ENCODE measurements around the gene HDAC3.
A peak's percentile ranks its signal among the peaks of the same experiment; 100 is the strongest.

DNA sequence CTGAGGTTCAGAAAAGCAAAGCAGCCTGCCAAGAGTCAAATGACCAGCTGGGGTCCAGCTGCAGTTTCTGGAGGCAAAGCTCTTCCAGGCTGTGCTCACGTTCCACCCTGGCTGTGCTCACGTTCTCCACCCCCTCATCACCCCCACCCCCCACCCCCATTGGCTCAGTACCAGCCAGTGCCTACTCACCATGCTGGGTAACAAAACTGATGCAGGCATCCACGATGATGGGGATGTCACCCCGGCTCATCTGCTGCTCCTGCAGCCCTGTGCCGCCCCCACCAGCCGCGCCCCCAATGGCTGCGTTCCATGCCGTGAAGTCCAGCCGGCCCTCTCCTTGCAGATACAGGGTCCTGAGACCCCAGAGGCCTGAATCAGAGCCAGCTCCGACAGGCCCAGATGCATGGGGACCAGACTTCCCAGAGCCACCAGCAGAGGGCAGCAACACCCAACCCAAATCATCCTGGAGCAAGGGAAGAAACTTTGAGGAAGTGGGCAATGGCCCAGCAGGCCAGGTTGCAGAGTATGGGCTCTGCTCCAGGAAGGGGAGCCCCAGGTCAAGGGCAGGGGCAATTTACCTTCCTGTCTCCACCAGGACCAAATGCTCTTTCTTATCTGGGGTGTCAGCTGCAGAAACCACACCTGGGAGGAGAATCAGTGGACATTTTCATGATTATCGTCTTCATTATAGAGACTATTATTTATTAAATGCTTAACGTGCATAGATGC, 28.2 kb upstream of the HDAC3 start:
- no peak; the same call in 1 of the 2 replicates for TF ChIP-seq NFIC (IDR thresholded peaks at IDR 0.05; ENCODE audit: borderline replicate concordance)
- TF ChIP-seq, protein P1, sequence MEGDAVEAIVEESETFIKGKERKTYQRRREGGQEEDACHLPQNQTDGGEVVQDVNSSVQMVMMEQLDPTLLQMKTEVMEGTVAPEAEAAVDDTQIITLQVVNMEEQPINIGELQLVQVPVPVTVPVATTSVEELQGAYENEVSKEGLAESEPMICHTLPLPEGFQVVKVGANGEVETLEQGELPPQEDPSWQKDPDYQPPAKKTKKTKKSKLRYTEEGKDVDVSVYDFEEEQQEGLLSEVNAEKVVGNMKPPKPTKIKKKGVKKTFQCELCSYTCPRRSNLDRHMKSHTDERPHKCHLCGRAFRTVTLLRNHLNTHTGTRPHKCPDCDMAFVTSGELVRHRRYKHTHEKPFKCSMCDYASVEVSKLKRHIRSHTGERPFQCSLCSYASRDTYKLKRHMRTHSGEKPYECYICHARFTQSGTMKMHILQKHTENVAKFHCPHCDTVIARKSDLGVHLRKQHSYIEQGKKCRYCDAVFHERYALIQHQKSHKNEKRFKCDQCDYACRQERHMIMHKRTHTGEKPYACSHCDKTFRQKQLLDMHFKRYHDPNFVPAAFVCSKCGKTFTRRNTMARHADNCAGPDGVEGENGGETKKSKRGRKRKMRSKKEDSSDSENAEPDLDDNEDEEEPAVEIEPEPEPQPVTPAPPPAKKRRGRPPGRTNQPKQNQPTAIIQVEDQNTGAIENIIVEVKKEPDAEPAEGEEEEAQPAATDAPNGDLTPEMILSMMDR (IDR thresholded peaks at IDR 0.05), result peak; percentile 89
- no peak for TF ChIP-seq SIN3A (IDR thresholded peaks at IDR 0.05; ENCODE audit: borderline replicate concordance, low read depth, low read length)
- TF ChIP-seq YY1 (IDR thresholded peaks at IDR 0.05; ENCODE audit: low read depth), result no peak
- TF ChIP-seq, protein P2, sequence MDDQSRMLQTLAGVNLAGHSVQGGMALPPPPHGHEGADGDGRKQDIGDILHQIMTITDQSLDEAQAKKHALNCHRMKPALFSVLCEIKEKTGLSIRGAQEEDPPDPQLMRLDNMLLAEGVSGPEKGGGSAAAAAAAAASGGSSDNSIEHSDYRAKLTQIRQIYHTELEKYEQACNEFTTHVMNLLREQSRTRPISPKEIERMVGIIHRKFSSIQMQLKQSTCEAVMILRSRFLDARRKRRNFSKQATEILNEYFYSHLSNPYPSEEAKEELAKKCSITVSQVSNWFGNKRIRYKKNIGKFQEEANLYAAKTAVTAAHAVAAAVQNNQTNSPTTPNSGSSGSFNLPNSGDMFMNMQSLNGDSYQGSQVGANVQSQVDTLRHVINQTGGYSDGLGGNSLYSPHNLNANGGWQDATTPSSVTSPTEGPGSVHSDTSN (IDR thresholded peaks at IDR 0.05), result no peak
- TF ChIP-seq, protein P3, sequence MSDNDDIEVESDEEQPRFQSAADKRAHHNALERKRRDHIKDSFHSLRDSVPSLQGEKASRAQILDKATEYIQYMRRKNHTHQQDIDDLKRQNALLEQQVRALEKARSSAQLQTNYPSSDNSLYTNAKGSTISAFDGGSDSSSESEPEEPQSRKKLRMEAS (IDR thresholded peaks at IDR 0.05; ENCODE audit: low read depth), result no peak
- TF ChIP-seq, protein P4, sequence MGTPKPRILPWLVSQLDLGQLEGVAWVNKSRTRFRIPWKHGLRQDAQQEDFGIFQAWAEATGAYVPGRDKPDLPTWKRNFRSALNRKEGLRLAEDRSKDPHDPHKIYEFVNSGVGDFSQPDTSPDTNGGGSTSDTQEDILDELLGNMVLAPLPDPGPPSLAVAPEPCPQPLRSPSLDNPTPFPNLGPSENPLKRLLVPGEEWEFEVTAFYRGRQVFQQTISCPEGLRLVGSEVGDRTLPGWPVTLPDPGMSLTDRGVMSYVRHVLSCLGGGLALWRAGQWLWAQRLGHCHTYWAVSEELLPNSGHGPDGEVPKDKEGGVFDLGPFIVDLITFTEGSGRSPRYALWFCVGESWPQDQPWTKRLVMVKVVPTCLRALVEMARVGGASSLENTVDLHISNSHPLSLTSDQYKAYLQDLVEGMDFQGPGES (IDR thresholded peaks at IDR 0.05; ENCODE audit: low read depth, low read length), result no peak
- TF ChIP-seq EZH2phosphoT487 (IDR thresholded peaks at IDR 0.05; ENCODE audit: borderline replicate concordance, low read depth), result no peak
- TF ChIP-seq, protein P5, sequence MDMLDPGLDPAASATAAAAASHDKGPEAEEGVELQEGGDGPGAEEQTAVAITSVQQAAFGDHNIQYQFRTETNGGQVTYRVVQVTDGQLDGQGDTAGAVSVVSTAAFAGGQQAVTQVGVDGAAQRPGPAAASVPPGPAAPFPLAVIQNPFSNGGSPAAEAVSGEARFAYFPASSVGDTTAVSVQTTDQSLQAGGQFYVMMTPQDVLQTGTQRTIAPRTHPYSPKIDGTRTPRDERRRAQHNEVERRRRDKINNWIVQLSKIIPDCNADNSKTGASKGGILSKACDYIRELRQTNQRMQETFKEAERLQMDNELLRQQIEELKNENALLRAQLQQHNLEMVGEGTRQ (IDR thresholded peaks at IDR 0.05; ENCODE audit: borderline replicate concordance, low read depth, low read length), result no peak
- TF ChIP-seq, protein P6, sequence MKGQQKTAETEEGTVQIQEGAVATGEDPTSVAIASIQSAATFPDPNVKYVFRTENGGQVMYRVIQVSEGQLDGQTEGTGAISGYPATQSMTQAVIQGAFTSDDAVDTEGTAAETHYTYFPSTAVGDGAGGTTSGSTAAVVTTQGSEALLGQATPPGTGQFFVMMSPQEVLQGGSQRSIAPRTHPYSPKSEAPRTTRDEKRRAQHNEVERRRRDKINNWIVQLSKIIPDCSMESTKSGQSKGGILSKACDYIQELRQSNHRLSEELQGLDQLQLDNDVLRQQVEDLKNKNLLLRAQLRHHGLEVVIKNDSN (IDR thresholded peaks at IDR 0.05; ENCODE audit: borderline replicate concordance, low read depth), result no peak
- no peak for TF ChIP-seq POLR2AphosphoS5 (IDR thresholded peaks at IDR 0.05; ENCODE audit: low read depth, low read length)
- TF ChIP-seq, protein P7, sequence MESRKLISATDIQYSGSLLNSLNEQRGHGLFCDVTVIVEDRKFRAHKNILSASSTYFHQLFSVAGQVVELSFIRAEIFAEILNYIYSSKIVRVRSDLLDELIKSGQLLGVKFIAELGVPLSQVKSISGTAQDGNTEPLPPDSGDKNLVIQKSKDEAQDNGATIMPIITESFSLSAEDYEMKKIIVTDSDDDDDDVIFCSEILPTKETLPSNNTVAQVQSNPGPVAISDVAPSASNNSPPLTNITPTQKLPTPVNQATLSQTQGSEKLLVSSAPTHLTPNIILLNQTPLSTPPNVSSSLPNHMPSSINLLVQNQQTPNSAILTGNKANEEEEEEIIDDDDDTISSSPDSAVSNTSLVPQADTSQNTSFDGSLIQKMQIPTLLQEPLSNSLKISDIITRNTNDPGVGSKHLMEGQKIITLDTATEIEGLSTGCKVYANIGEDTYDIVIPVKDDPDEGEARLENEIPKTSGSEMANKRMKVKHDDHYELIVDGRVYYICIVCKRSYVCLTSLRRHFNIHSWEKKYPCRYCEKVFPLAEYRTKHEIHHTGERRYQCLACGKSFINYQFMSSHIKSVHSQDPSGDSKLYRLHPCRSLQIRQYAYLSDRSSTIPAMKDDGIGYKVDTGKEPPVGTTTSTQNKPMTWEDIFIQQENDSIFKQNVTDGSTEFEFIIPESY (IDR thresholded peaks at IDR 0.05; ENCODE audit: borderline replicate concordance, low read depth), result no peak
